Measurements from ENCODE around the gene KLHL35.

Gene KLHL35

GRCh38 chr11:75406338-75406777 is 26.6 kb downstream of the KLHL35 start:
- H3K9ac ChIP-seq (ENCODE audit: low read length): no peak overlapping the region
- no peaks in the 10 kb centered on the region for H3K9me2 ChIP-seq (replicated peaks; ENCODE audit: insufficient read depth, low read length)
- no peaks in the 10 kb centered on the region for H3K9me3 ChIP-seq (ENCODE audit: insufficient read depth, low read length)
- peaks cover 45% of the 10 kb centered on the region for H4K20me1 ChIP-seq (ENCODE audit: low read depth, low read length)
- H3K79me2 ChIP-seq (ENCODE audit: insufficient read depth, low read length): peaks cover 28% of the 10 kb centered on the region
- H3K4me3 ChIP-seq (ENCODE audit: insufficient read depth, low read length, poor library complexity, severe bottlenecking): no peak overlapping the region
- H2AFZ ChIP-seq (ENCODE audit: low read depth, low read length, severe bottlenecking): no peak overlapping the region
- H3K4me2 ChIP-seq (ENCODE audit: low read depth, low read length, poor library complexity, severe bottlenecking): no peak overlapping the region
- H3K27ac ChIP-seq (ENCODE audit: low read depth, low read length): no peak overlapping the region
- peaks cover 60% of the 10 kb centered on the region for H3F3A ChIP-seq (ENCODE audit: insufficient read depth)
- H3K36me3 ChIP-seq (ENCODE audit: low read length): peaks cover 43% of the 10 kb centered on the region
- H3K27me3 ChIP-seq (ENCODE audit: low read length): no peaks in the 10 kb centered on the region
- TF ChIP-seq, protein P1, sequence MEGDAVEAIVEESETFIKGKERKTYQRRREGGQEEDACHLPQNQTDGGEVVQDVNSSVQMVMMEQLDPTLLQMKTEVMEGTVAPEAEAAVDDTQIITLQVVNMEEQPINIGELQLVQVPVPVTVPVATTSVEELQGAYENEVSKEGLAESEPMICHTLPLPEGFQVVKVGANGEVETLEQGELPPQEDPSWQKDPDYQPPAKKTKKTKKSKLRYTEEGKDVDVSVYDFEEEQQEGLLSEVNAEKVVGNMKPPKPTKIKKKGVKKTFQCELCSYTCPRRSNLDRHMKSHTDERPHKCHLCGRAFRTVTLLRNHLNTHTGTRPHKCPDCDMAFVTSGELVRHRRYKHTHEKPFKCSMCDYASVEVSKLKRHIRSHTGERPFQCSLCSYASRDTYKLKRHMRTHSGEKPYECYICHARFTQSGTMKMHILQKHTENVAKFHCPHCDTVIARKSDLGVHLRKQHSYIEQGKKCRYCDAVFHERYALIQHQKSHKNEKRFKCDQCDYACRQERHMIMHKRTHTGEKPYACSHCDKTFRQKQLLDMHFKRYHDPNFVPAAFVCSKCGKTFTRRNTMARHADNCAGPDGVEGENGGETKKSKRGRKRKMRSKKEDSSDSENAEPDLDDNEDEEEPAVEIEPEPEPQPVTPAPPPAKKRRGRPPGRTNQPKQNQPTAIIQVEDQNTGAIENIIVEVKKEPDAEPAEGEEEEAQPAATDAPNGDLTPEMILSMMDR (IDR thresholded peaks at IDR 0.05; ENCODE audit: insufficient read depth, low read length, poor library complexity, severe bottlenecking): no peak
- TF ChIP-seq EZH2phosphoT487 (conservative IDR thresholded peaks at IDR 0.05; ENCODE audit: low read length): no peak

GRCh38 chr11:75403983-75404658 is 28.9 kb downstream of the KLHL35 start:
- Histone ChIP-seq H3K27me3 (ENCODE audit: low read length) (no peaks in the 10 kb centered on the region), H3K9me3 (ENCODE audit: insufficient read depth, low read length) (no peaks in the 10 kb centered on the region), H2AFZ (ENCODE audit: low read depth, low read length, severe bottlenecking) (no peak overlapping the region), H3K4me3 (ENCODE audit: insufficient read depth, low read length, poor library complexity, severe bottlenecking) (no peak overlapping the region), H4K20me1 (ENCODE audit: low read depth, low read length) (peaks cover 50% of the 10 kb centered on the region), H3K4me2 (ENCODE audit: low read depth, low read length, poor library complexity, severe bottlenecking) (no peak overlapping the region), H3K79me2 (ENCODE audit: insufficient read depth, low read length) (peaks cover 49% of the 10 kb centered on the region), H3K9ac (ENCODE audit: low read length) (no peak overlapping the region), H3K36me3 (ENCODE audit: low read length) (peaks cover 52% of the 10 kb centered on the region), H3K9me2 (replicated peaks; ENCODE audit: insufficient read depth, low read length) (no peaks in the 10 kb centered on the region), H3F3A (ENCODE audit: insufficient read depth) (peaks cover 79% of the 10 kb centered on the region), H3K27ac (ENCODE audit: low read depth, low read length) (no peak overlapping the region)
- TF ChIP-seq EZH2phosphoT487 (conservative IDR thresholded peaks at IDR 0.05; ENCODE audit: low read length): no peak
- TF ChIP-seq, protein P1 (IDR thresholded peaks at IDR 0.05; ENCODE audit: insufficient read depth, low read length, poor library complexity, severe bottlenecking): no peak

DNA sequence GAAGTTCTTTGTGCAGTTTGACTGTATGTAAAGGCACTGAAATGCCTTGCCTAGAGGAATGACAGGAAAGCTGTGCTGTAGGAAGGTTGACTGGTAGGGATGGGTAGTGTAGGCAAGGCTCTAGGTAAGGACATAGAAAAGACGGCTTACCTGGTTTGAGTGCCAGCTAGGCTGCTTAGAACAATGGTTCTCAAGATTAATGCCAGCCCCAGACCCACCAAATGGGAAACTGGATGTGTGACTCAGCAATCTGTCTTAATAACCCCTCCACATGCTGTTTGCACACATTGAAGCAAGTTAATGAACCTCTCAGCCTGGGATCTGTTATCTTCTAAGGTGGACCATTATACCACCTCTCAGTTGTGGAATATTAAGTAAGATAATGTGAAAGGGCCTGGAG is 30.0 kb downstream of the KLHL35 start:
- Histone ChIP-seq H3K9ac (ENCODE audit: low read length) (no peak overlapping the region), H3K27ac (ENCODE audit: low read depth, low read length) (no peak overlapping the region)
- no peak for TF ChIP-seq EZH2phosphoT487 (conservative IDR thresholded peaks at IDR 0.05; ENCODE audit: low read length)
- TF ChIP-seq, protein P1 (IDR thresholded peaks at IDR 0.05; ENCODE audit: insufficient read depth, low read length, poor library complexity, severe bottlenecking): no peak

More for the DNA sequence above, 30.0 kb downstream of the KLHL35 start:
- no peak overlapping the region for H3K4me3 ChIP-seq (ENCODE audit: insufficient read depth, low read length, poor library complexity, severe bottlenecking)
- H3F3A ChIP-seq (ENCODE audit: insufficient read depth): peaks cover 76% of the 10 kb centered on the region
- H4K20me1 ChIP-seq (ENCODE audit: low read depth, low read length): peaks cover 46% of the 10 kb centered on the region
- H3K9me2 ChIP-seq (replicated peaks; ENCODE audit: insufficient read depth, low read length): no peaks in the 10 kb centered on the region
- no peaks in the 10 kb centered on the region for H3K27me3 ChIP-seq (ENCODE audit: low read length)
- no peak overlapping the region for H3K4me2 ChIP-seq (ENCODE audit: low read depth, low read length, poor library complexity, severe bottlenecking)
- H3K36me3 ChIP-seq (ENCODE audit: low read length): peaks cover 52% of the 10 kb centered on the region
- no peak overlapping the region for H2AFZ ChIP-seq (ENCODE audit: low read depth, low read length, severe bottlenecking)
- peaks cover 49% of the 10 kb centered on the region for H3K79me2 ChIP-seq (ENCODE audit: insufficient read depth, low read length)
- no peaks in the 10 kb centered on the region for H3K9me3 ChIP-seq (ENCODE audit: insufficient read depth, low read length)

Data from SU-DHL-6 (cell line).